ENCODE measurements around the gene GABRQ. TPM values are rescaled to one million over a fixed set of nuclear protein-coding genes. Genes with fewer than 3 reads are reported as not detected.

The GABRQ gene
- total and polyA plus RNA-seq, 2 of the 13 experiments (the other 11 are each of a cell fraction or from before 2014, with no cell fraction given), result not detected

- intact Hi-C loops (cut with micrococcal nuclease; ENCODE audit: unreplicated experiment), result no loop called here
- no peaks in the 10 kb centered on the region for H3K9me3 ChIP-seq (ENCODE audit: low read length)
- WGBS (ENCODE audit: low lambda C conversion rate), result 0% methylated on average over 3 of the region's 12 CpGs
- H2AFZ ChIP-seq (ENCODE audit: low read length), result no peak overlapping the region
- no peak overlapping the region for H3K4me3 ChIP-seq (replicated peaks in 1 of 3; ENCODE audit: insufficient read depth in 1 of 3, low read depth in 2 of 3, low read length in 3 of 3)
- H4K20me1 ChIP-seq (ENCODE audit: insufficient read depth, low read length), result no peaks in the 10 kb centered on the region
- ATAC-seq, result no peak
- no peak for FAIRE-seq
- ChIA-PET POLR2A (no interaction called here), CTCF (ENCODE audit: low intra/inter-chr PET ratio, low total read pairs) (no interaction called here)
- H3K4me2 ChIP-seq (ENCODE audit: low read depth, low read length), result no peak overlapping the region
- BruUV-seq (replicated peaks), result no TSS peak
- no peaks in the 10 kb centered on the region for H3K27me3 ChIP-seq (ENCODE audit: control insufficient read depth in 1 of 2, insufficient read depth in 2 of 2, low read length in 2 of 2)
- no peak overlapping the region for H3K27ac ChIP-seq (ENCODE audit: extremely low read length, insufficient read depth, low read length)
- in situ Hi-C loops (cut with HindIII; ENCODE audit: extremely low pct_ligation_motif_present, low pct_unique_long_range_greater_than_20kb), result loop anchor here (25.0 kb wide), 1 partner anchor 165 kb away; no protein-coding TSS in a partner anchor
- H3K79me2 ChIP-seq (ENCODE audit: insufficient read depth, low read length), result no peaks in the 10 kb centered on the region
- H3K9ac ChIP-seq (ENCODE audit: insufficient read depth, low read depth, low read length), result no peak overlapping the region
- no peaks in the 10 kb centered on the region for H3K4me1 ChIP-seq (ENCODE audit: insufficient read depth, low read length)
- H3K36me3 ChIP-seq (replicated peaks in 1 of 2; ENCODE audit: control insufficient read depth in 1 of 2, insufficient read depth in 2 of 2, low read length in 2 of 2), result no peaks in the 10 kb centered on the region
- no peak for TF ChIP-seq ZBTB25 (CRISPR knock-in tag; IDR thresholded peaks at IDR 0.05)
- TF ChIP-seq CBFB (CRISPR knock-in tag; IDR thresholded peaks at IDR 0.05), result no peak
- TF ChIP-seq MTF2 (CRISPR knock-in tag; IDR thresholded peaks at IDR 0.05; ENCODE audit: borderline replicate concordance), result no peak
- TF ChIP-seq HOXA5 (CRISPR knock-in tag; IDR thresholded peaks at IDR 0.05), result no peak
- no peak for TF ChIP-seq ZFP37 (CRISPR knock-in tag; IDR thresholded peaks at IDR 0.05; ENCODE audit: borderline replicate concordance)
- TF ChIP-seq KLF15 (CRISPR knock-in tag; IDR thresholded peaks at IDR 0.05; ENCODE audit: borderline replicate concordance), result no peak
- TF ChIP-seq DBP (CRISPR knock-in tag; IDR thresholded peaks at IDR 0.05; ENCODE audit: not compliant biosample characterization), result no peak
- TF ChIP-seq ZNF674 (CRISPR knock-in tag; IDR thresholded peaks at IDR 0.05; ENCODE audit: low read depth), result no peak
- no peak for TF ChIP-seq LBX2 (CRISPR knock-in tag; IDR thresholded peaks at IDR 0.05; ENCODE audit: borderline replicate concordance)
- no peak for TF ChIP-seq ZBTB3 (CRISPR knock-in tag; IDR thresholded peaks at IDR 0.05; ENCODE audit: borderline replicate concordance, low read depth)
- DNase-seq (ENCODE audit: low spot score), result no peak
Observed at GRCh38 chrX:152646961-152647360, 9.3 kb downstream of the GABRQ start.
